ENCODE results near the gene RIN3. TPM values are rescaled to one million over a fixed set of nuclear protein-coding genes. Genes with fewer than 3 reads are reported as not detected.

The RIN3 gene
- polyA plus RNA-seq, 4 donors, result 1.8 to 18.9 (median 12.1) TPM

- DNase-seq (no peak), FAIRE-seq (no peak)
- H3K9me3 ChIP-seq (ENCODE audit: control insufficient read depth in 2 of 2, insufficient read depth in 1 of 2, low read depth in 1 of 2, low read length in 1 of 2), result no peaks in the 10 kb centered on the region
- no peaks in the 10 kb centered on the region for H3K27me3 ChIP-seq (ENCODE audit: control insufficient read depth in 3 of 3, insufficient read depth in 3 of 3, low read length in 3 of 3)
- H3K4me3 ChIP-seq (ENCODE audit: low read depth in 1 of 3, low read length in 3 of 3), result no peak overlapping the region
- no peak overlapping the region for H3K27ac ChIP-seq (ENCODE audit: low read depth in 1 of 3, low read length in 2 of 3)
- 83 to 91% (median 86%) methylated on average over 7 of the region's 7 CpGs for WGBS, 3 donors
- H3K36me3 ChIP-seq (ENCODE audit: control insufficient read depth in 3 of 3, insufficient read depth in 2 of 3, low read depth in 1 of 3, low read length in 3 of 3), result peaks cover 0 to 21% (median 0%) of the 10 kb centered on the region in 3 donors
- peaks cover 0 to 10% (median 0%) of the 10 kb centered on the region in 3 donors for H3K4me1 ChIP-seq (ENCODE audit: control insufficient read depth in 3 of 3, insufficient read depth in 2 of 3, low read depth in 1 of 3, low read length in 2 of 3)
Observed at GRCh38 chr14:92575061-92575747, 61.6 kb downstream of the RIN3 start.

GRCh38 chr14:92575748-92576303, 62.2 kb downstream of the RIN3 start:
- Histone ChIP-seq H3K9me3 (ENCODE audit: control insufficient read depth in 2 of 2, insufficient read depth in 1 of 2, low read depth in 1 of 2, low read length in 1 of 2) (no peaks in the 10 kb centered on the region), H3K4me3 (ENCODE audit: low read depth in 1 of 3, low read length in 3 of 3) (no peak overlapping the region), H3K27me3 (ENCODE audit: control insufficient read depth in 3 of 3, insufficient read depth in 3 of 3, low read length in 3 of 3) (no peaks in the 10 kb centered on the region), H3K36me3 (ENCODE audit: control insufficient read depth in 3 of 3, insufficient read depth in 2 of 3, low read depth in 1 of 3, low read length in 3 of 3) (peaks cover 0 to 27% (median 0%) of the 10 kb centered on the region in 3 donors), H3K4me1 (ENCODE audit: control insufficient read depth in 3 of 3, insufficient read depth in 2 of 3, low read depth in 1 of 3, low read length in 2 of 3) (peaks cover 0 to 5% (median 0%) of the 10 kb centered on the region in 3 donors), H3K27ac (ENCODE audit: low read depth in 1 of 3, low read length in 2 of 3) (no peak overlapping the region)
- 87 to 95% (median 92%) methylated on average over 7 of the region's 7 CpGs for WGBS, 3 donors
- FAIRE-seq, result no peak
- DNase-seq, result no peak

- H3K27me3 ChIP-seq (ENCODE audit: control insufficient read depth in 3 of 3, insufficient read depth in 3 of 3, low read length in 3 of 3), result no peaks in the 10 kb centered on the region
- no peak for DNase-seq
- H3K36me3 ChIP-seq (ENCODE audit: control insufficient read depth in 3 of 3, insufficient read depth in 2 of 3, low read depth in 1 of 3, low read length in 3 of 3), result peaks cover 0 to 32% (median 0%) of the 10 kb centered on the region in 3 donors
- FAIRE-seq, result no peak
- no peaks in the 10 kb centered on the region for H3K4me1 ChIP-seq (ENCODE audit: control insufficient read depth in 3 of 3, insufficient read depth in 2 of 3, low read depth in 1 of 3, low read length in 2 of 3)
- H3K4me3 ChIP-seq (ENCODE audit: low read depth in 1 of 3, low read length in 3 of 3), result no peak overlapping the region
- 66 to 78% (median 72%) methylated on average over 13 of the region's 13 CpGs for WGBS, 3 donors
- peak overlapping the region in 2 of 3 donors; percentile 22 to 29 for H3K27ac ChIP-seq (ENCODE audit: low read depth in 1 of 3, low read length in 2 of 3)
- no peaks in the 10 kb centered on the region for H3K9me3 ChIP-seq (ENCODE audit: control insufficient read depth in 2 of 2, insufficient read depth in 1 of 2, low read depth in 1 of 2, low read length in 1 of 2)
Observed at GRCh38 chr14:92577321-92577742, 63.8 kb downstream of the RIN3 start.

- 91 to 96% (median 93%) methylated on average over 3 of the region's 3 CpGs for WGBS, 3 donors
- no peak overlapping the region for H3K4me3 ChIP-seq (ENCODE audit: low read depth in 1 of 3, low read length in 3 of 3)
- no peaks in the 10 kb centered on the region for H3K4me1 ChIP-seq (ENCODE audit: control insufficient read depth in 3 of 3, insufficient read depth in 2 of 3, low read depth in 1 of 3, low read length in 2 of 3)
- no peak overlapping the region for H3K27ac ChIP-seq (ENCODE audit: low read depth in 1 of 3, low read length in 2 of 3)
- DNase-seq (no peak), FAIRE-seq (no peak)
- H3K9me3 ChIP-seq (ENCODE audit: control insufficient read depth in 2 of 2, insufficient read depth in 1 of 2, low read depth in 1 of 2, low read length in 1 of 2), result peaks cover 0 to 4% of the 10 kb centered on the region in 2 donors
- no peaks in the 10 kb centered on the region for H3K27me3 ChIP-seq (ENCODE audit: control insufficient read depth in 3 of 3, insufficient read depth in 3 of 3, low read length in 3 of 3)
- peaks cover 0 to 38% (median 0%) of the 10 kb centered on the region in 3 donors for H3K36me3 ChIP-seq (ENCODE audit: control insufficient read depth in 3 of 3, insufficient read depth in 2 of 3, low read depth in 1 of 3, low read length in 3 of 3)
Observed at GRCh38 chr14:92578511-92578910, 64.9 kb downstream of the RIN3 start.

GRCh38 chr14:92579244-92579936, 65.8 kb downstream of the RIN3 start:
- H3K27me3 ChIP-seq (ENCODE audit: control insufficient read depth in 3 of 3, insufficient read depth in 3 of 3, low read length in 3 of 3), result no peaks in the 10 kb centered on the region
- no peak for DNase-seq
- H3K36me3 ChIP-seq (ENCODE audit: control insufficient read depth in 3 of 3, insufficient read depth in 2 of 3, low read depth in 1 of 3, low read length in 3 of 3), result peaks cover 0 to 43% (median 0%) of the 10 kb centered on the region in 3 donors
- WGBS, 3 donors, result 85 to 98% (median 92%) methylated on average over 2 of the region's 2 CpGs
- peaks cover 0 to 4% of the 10 kb centered on the region in 2 donors for H3K9me3 ChIP-seq (ENCODE audit: control insufficient read depth in 2 of 2, insufficient read depth in 1 of 2, low read depth in 1 of 2, low read length in 1 of 2)
- no peak for FAIRE-seq
- no peaks in the 10 kb centered on the region for H3K4me1 ChIP-seq (ENCODE audit: control insufficient read depth in 3 of 3, insufficient read depth in 2 of 3, low read depth in 1 of 3, low read length in 2 of 3)
- H3K27ac ChIP-seq (ENCODE audit: low read depth in 1 of 3, low read length in 2 of 3), result no peak overlapping the region
- H3K4me3 ChIP-seq (ENCODE audit: low read depth in 1 of 3, low read length in 3 of 3), result no peak overlapping the region

- H3K4me3 ChIP-seq (ENCODE audit: low read depth in 1 of 3, low read length in 3 of 3), result no peak overlapping the region
- no peaks in the 10 kb centered on the region for H3K4me1 ChIP-seq (ENCODE audit: control insufficient read depth in 3 of 3, insufficient read depth in 2 of 3, low read depth in 1 of 3, low read length in 2 of 3)
- H3K36me3 ChIP-seq (ENCODE audit: control insufficient read depth in 3 of 3, insufficient read depth in 2 of 3, low read depth in 1 of 3, low read length in 3 of 3), result peaks cover 0 to 41% (median 0%) of the 10 kb centered on the region in 3 donors
- 74 to 95% (median 87%) methylated on average over 7 of the region's 7 CpGs for WGBS, 3 donors
- H3K9me3 ChIP-seq (ENCODE audit: control insufficient read depth in 2 of 2, insufficient read depth in 1 of 2, low read depth in 1 of 2, low read length in 1 of 2), result peaks cover 0 to 4% of the 10 kb centered on the region in 2 donors
- H3K27ac ChIP-seq (ENCODE audit: low read depth in 1 of 3, low read length in 2 of 3), result no peak overlapping the region
- DNase-seq (no peak), FAIRE-seq (no peak)
- no peaks in the 10 kb centered on the region for H3K27me3 ChIP-seq (ENCODE audit: control insufficient read depth in 3 of 3, insufficient read depth in 3 of 3, low read length in 3 of 3)
Observed at GRCh38 chr14:92581206-92581605, 67.6 kb downstream of the RIN3 start.

GRCh38 chr14:92581966-92582566, 68.5 kb downstream of the RIN3 start:
- FAIRE-seq (no peak), DNase-seq (no peak)
- Histone ChIP-seq H3K4me3 (ENCODE audit: low read depth in 1 of 3, low read length in 3 of 3) (no peak overlapping the region), H3K4me1 (ENCODE audit: control insufficient read depth in 3 of 3, insufficient read depth in 2 of 3, low read depth in 1 of 3, low read length in 2 of 3) (peaks cover 0 to under 1% (median 0%) of the 10 kb centered on the region in 3 donors), H3K27ac (ENCODE audit: low read depth in 1 of 3, low read length in 2 of 3) (no peak overlapping the region), H3K27me3 (ENCODE audit: control insufficient read depth in 3 of 3, insufficient read depth in 3 of 3, low read length in 3 of 3) (no peaks in the 10 kb centered on the region), H3K9me3 (ENCODE audit: control insufficient read depth in 2 of 2, insufficient read depth in 1 of 2, low read depth in 1 of 2, low read length in 1 of 2) (peaks cover 0 to 4% of the 10 kb centered on the region in 2 donors), H3K36me3 (ENCODE audit: control insufficient read depth in 3 of 3, insufficient read depth in 2 of 3, low read depth in 1 of 3, low read length in 3 of 3) (peaks cover 0 to 37% (median 0%) of the 10 kb centered on the region in 3 donors)
- 77 to 90% (median 81%) methylated on average over 11 of the region's 11 CpGs for WGBS, 3 donors
